ENCODE results near the gene TCF12.

Gene TCF12

DNA sequence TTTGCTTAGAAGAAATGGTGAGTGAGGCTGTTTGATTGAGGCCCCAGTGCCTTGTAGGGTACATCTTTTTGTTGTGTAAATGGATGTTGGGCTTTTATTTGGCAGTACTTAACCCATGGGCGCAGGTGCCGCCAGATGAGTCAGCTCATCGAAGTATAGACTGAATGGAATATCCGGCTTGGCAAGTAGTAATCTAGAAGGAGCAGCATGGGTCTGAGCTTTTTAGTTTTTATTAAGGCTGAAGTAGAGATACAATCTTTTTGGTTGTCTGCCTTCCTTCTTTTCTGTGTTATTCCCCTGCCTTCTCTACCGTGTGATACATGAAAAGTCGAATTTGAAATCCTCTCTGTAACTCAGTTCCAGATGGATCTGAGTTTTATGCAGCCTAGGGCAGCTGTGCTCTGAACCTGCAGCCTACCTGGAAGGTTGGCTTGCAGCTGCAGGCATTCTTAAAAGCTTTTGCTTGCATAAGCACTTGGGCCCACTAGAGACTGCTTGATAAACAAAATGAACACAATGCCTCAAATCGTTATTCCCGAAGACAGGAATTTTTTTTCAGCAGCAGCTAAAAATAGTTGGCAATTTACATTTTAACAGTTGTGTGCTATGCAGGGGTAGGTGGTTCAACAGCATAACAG lies 280.3 kb downstream of the TCF12 start:
- no peaks in the 10 kb centered on the region for H3K9me2 ChIP-seq (replicated peaks; ENCODE audit: low read depth, low read length)

DNA sequence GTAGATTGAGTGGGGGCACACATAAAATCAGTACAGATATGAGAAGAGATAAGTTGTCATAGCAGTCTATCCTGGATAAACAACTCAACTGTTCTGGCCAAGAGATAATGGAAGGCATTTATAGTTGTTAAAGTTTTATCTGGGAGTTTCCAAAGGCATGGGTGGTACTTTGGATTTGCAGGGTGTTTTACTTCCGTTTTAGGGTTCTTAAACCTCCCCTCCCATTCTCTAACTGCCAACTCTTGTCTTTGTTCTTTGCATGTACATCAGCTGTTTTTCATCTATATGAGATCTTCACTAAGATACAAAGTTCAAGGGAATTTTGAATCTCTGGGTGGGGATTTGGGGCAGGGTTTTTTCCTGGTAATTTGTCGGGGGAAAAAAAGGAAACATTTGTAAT lies 283.1 kb downstream of the TCF12 start:
- Histone ChIP-seq H3K9ac (ENCODE audit: low read depth, low read length, poor library complexity, severe bottlenecking) (no peak overlapping the region), H3K36me3 (ENCODE audit: insufficient read depth, low read length) (peaks cover 16% of the 10 kb centered on the region; the same call in 1 of the 2 replicates), H3K27me3 (ENCODE audit: insufficient read depth, low read length, poor library complexity, severe bottlenecking) (no peaks in the 10 kb centered on the region), H3K79me2 (ENCODE audit: insufficient read depth, low read length) (no peaks in the 10 kb centered on the region), H3K4me2 (ENCODE audit: low read depth, low read length, poor library complexity, severe bottlenecking) (no peak overlapping the region), H3F3A (ENCODE audit: low read depth) (no peaks in the 10 kb centered on the region), H2AFZ (ENCODE audit: low read length) (no peak overlapping the region), H3K4me1 (ENCODE audit: insufficient read depth, low read length, poor library complexity, severe bottlenecking) (no peaks in the 10 kb centered on the region), H3K9me3 (ENCODE audit: insufficient read depth, low read depth, low read length) (no peaks in the 10 kb centered on the region), H4K20me1 (ENCODE audit: insufficient read depth, low read length, poor library complexity, severe bottlenecking) (no peaks in the 10 kb centered on the region), H3K9me2 (replicated peaks; ENCODE audit: low read depth, low read length) (no peaks in the 10 kb centered on the region), H3K4me3 (ENCODE audit: low read length, poor library complexity, severe bottlenecking) (no peak overlapping the region)
- no peak for TF ChIP-seq EZH2phosphoT487 (IDR thresholded peaks at IDR 0.05; ENCODE audit: borderline replicate concordance)
- TF ChIP-seq, protein P1, sequence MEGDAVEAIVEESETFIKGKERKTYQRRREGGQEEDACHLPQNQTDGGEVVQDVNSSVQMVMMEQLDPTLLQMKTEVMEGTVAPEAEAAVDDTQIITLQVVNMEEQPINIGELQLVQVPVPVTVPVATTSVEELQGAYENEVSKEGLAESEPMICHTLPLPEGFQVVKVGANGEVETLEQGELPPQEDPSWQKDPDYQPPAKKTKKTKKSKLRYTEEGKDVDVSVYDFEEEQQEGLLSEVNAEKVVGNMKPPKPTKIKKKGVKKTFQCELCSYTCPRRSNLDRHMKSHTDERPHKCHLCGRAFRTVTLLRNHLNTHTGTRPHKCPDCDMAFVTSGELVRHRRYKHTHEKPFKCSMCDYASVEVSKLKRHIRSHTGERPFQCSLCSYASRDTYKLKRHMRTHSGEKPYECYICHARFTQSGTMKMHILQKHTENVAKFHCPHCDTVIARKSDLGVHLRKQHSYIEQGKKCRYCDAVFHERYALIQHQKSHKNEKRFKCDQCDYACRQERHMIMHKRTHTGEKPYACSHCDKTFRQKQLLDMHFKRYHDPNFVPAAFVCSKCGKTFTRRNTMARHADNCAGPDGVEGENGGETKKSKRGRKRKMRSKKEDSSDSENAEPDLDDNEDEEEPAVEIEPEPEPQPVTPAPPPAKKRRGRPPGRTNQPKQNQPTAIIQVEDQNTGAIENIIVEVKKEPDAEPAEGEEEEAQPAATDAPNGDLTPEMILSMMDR (conservative IDR thresholded peaks at IDR 0.05; ENCODE audit: low read length): no peak

More for the DNA sequence above, 280.3 kb downstream of the TCF12 start:
- Histone ChIP-seq H3K79me2 (ENCODE audit: insufficient read depth, low read length) (no peaks in the 10 kb centered on the region), H3K4me3 (ENCODE audit: low read length, poor library complexity, severe bottlenecking) (no peak overlapping the region), H3K9me3 (ENCODE audit: insufficient read depth, low read depth, low read length) (no peaks in the 10 kb centered on the region), H3K9ac (ENCODE audit: low read depth, low read length, poor library complexity, severe bottlenecking) (no peak overlapping the region), H2AFZ (ENCODE audit: low read length) (no peak overlapping the region), H3K36me3 (ENCODE audit: insufficient read depth, low read length) (peaks cover 35% of the 10 kb centered on the region; the same call in 1 of the 2 replicates), H3F3A (ENCODE audit: low read depth) (no peaks in the 10 kb centered on the region), H3K4me1 (ENCODE audit: insufficient read depth, low read length, poor library complexity, severe bottlenecking) (no peaks in the 10 kb centered on the region), H4K20me1 (ENCODE audit: insufficient read depth, low read length, poor library complexity, severe bottlenecking) (no peaks in the 10 kb centered on the region), H3K27me3 (ENCODE audit: insufficient read depth, low read length, poor library complexity, severe bottlenecking) (no peaks in the 10 kb centered on the region), H3K4me2 (ENCODE audit: low read depth, low read length, poor library complexity, severe bottlenecking) (no peak overlapping the region)
- TF ChIP-seq EZH2phosphoT487 (IDR thresholded peaks at IDR 0.05; ENCODE audit: borderline replicate concordance): no peak
- TF ChIP-seq, protein P1 (conservative IDR thresholded peaks at IDR 0.05; ENCODE audit: low read length): no peak

DNA sequence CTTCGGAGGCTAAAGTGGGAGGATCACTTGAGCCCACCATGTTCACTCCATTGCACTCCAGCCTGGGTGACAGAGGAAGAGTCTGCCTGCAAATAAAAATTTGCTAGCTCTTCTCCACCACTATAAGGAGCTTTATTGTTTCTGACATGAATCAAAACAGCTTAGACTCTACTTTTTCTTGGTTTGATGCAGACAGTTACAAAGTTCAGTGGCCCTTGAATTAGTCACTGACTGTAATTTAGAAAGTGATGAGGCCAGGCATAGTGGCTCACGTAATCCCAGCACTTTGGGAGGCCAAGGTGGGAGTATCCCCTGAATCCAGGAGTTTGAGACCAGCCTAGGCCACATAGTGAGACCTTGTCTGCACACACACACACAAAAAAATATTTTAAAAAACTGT lies 285.5 kb downstream of the TCF12 start:
- H3K4me3 ChIP-seq (ENCODE audit: low read length, poor library complexity, severe bottlenecking): no peak overlapping the region
- peaks cover 3% of the 10 kb centered on the region; the same call in 1 of the 2 replicates for H3K36me3 ChIP-seq (ENCODE audit: insufficient read depth, low read length)
- no peak for TF ChIP-seq EZH2phosphoT487 (IDR thresholded peaks at IDR 0.05; ENCODE audit: borderline replicate concordance)
- TF ChIP-seq, protein P1 (conservative IDR thresholded peaks at IDR 0.05; ENCODE audit: low read length): no peak

More for the DNA sequence above, 285.5 kb downstream of the TCF12 start:
- Histone ChIP-seq H3K27me3 (ENCODE audit: insufficient read depth, low read length, poor library complexity, severe bottlenecking) (no peaks in the 10 kb centered on the region), H4K20me1 (ENCODE audit: insufficient read depth, low read length, poor library complexity, severe bottlenecking) (no peaks in the 10 kb centered on the region), H2AFZ (ENCODE audit: low read length) (no peak overlapping the region), H3F3A (ENCODE audit: low read depth) (no peaks in the 10 kb centered on the region), H3K9me2 (replicated peaks; ENCODE audit: low read depth, low read length) (no peaks in the 10 kb centered on the region), H3K9me3 (ENCODE audit: insufficient read depth, low read depth, low read length) (no peaks in the 10 kb centered on the region), H3K9ac (ENCODE audit: low read depth, low read length, poor library complexity, severe bottlenecking) (no peak overlapping the region), H3K4me2 (ENCODE audit: low read depth, low read length, poor library complexity, severe bottlenecking) (no peak overlapping the region), H3K79me2 (ENCODE audit: insufficient read depth, low read length) (no peaks in the 10 kb centered on the region), H3K4me1 (ENCODE audit: insufficient read depth, low read length, poor library complexity, severe bottlenecking) (peaks cover 2% of the 10 kb centered on the region)
